Midbrain (tissue), 1 donor: ENCODE measurements around the gene ACER3.
"Not testable (repeated sequence)": the region's sequence is repeated elsewhere in the genome, so short reads cannot be mapped to it uniquely, and the experiment has no call there.

ENCODE experiments used
- DNase-seq: peaks from one replicate; lab custom pipeline; 2025; lab: John Stamatoyannopoulos, UW

Gene ACER3

DNA sequence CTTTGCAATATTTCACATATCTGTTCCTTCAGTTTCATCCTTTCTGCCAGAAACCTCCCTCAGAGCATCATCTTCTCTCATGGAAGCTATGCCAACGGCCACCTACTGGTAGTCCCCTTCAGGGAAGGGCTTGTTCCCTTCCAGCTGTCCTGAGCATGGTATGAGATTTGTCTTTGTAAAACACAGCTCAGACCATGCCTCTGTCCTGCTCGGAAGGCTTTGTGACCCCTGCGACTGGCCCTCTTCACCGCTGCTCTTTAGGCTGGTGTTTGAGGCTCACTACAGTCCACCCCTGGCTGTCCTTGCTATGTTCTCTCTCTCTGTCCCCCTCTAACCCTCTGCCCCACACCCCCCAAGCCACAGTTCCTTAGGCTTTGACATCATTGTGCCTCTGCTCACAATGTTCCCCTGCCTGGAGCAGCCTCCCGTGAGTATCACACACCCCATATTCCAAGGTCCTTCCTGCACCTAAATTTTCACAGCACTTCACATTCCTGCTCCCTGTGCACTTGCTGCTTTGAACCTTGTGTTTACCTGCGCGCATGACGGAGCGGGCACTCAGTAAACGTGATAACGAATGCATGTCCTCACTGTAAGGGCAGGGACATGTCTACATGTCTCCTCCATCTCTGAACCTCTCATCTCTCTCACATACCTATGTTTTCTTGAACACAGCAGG lies 24.0 kb upstream of the ACER3 start:
- no peak for DNase-seq

DNA sequence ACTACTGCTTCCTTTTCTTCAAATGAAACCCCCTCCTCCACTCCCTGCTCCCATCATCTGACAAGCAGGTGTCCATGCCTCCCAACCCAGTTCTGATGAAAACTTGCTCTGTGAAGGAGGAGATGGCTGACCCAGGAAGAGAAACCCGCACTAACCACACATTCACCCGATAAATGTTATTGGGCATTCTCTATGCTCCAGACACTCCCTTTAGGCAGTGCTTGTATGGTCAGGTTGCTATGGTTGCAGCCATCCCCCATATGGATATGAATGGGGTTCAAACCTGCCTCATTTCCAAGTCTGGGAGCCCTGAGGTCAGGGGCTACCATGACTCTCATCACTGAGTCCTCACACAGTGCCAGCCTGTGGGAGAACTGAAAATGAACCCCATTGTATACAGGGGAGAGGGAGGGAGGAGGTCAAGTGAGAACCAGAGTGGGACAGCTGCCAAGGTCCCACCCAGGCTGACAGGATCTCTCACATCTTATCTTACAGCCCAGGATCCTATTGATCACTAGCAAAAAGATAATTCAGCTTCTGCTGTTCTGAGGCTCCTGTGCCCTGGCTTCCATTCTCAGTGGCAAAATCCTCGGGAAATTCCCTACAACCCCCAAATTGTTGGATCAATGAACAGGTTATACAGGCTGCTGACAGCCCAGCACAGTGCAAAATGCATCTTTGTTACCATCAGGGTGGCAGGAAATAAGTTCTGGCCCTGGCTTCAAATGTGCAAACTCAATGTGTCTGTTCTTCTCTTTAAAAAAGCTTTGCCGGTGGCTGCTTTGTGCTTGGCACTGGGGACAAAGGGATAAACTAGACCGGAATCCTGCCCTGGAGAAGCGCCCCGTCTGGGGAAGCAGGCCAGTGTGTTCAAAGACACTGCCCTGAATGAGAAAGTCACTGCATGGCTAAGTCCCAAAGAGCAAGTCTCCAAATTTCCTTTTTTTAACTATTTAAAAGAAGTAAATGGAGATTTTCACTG lies 22.7 kb upstream of the ACER3 start:
- DNase-seq = peak; percentile 12

DNA sequence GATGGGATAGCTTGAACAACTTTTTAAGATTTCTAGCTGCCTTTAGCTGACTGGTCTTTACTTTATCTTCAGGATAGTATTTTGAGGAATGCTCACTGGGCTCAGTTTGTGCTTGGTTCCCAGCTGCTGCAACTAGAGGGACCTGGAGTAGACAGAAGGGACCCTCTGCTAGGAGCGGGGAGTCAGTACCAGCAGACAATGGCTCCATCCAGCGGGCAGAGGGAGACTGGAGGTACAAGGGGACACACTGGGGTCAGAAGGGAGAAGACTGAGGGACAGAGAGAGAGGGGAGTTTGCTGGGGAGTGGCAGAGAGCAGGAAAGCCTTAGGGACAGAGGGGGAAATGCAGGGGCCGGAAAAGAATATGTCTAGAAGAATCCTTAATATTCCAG lies 22.0 kb upstream of the ACER3 start:
- no peak for DNase-seq

DNA sequence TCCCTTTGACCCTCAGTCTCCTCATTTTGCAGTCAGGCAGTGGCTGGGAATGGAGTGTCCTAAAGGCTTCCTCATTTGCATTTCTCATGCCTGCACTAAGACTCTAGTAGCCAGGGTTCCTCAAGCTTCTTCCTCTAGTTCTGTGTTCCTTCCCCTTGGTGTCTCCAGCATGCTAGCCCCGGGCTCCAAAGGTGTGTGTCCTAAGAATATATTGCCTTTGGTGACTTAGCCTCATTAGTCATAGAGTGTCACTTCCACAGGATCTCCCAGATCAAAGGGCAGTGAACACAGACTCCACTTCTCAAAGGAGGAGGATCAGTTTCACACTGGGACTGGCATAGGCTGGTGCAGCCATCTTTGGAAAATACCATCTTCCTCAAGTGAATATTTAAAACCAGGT lies 21.4 kb upstream of the ACER3 start:
- DNase-seq = no peak

DNA sequence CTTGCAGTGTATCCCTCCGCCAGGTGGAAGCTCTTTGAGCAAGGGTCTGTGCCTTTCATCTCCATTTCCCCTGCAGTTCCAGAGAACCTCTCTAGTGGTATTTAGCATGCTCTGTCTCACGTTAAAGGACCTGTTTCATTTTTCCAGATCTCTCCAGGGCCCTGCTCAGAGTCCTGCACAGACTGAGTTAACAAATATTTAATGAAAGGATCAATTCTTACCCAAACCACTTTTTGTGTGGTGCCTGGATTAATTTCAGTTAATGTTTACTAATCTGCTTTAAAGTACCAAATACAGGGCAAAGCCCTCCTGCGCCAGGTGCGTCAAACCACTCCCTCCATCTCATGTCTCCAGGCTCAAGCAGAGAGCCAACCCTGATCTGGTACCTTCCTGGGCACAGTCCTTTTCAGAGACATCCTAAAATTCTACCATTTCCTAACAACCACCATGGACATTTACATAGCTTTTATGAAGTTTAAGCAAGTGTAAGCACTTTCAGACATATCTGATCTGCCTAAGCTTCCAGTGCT lies 18.7 kb upstream of the ACER3 start:
- no peak for DNase-seq

DNA sequence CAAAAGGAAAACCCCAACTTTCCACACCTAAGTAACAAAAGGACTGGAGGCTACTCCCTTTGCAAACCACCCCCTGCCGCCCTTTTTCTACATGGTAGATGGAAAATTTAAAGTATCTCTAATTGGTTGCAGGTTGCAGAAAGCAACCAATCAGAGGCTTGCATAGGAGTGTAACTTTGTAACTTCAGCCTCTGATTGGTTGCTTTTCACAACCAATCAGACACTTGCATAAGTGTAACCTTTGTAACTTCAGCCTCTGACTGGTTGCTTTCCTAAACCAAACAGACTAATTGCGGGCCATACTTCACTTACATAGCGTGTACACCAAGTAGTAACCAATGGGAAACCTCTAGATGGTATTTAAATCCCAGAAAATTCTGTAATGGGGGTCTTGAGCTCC lies 16.8 kb upstream of the ACER3 start:
- DNase-seq = no peak

DNA sequence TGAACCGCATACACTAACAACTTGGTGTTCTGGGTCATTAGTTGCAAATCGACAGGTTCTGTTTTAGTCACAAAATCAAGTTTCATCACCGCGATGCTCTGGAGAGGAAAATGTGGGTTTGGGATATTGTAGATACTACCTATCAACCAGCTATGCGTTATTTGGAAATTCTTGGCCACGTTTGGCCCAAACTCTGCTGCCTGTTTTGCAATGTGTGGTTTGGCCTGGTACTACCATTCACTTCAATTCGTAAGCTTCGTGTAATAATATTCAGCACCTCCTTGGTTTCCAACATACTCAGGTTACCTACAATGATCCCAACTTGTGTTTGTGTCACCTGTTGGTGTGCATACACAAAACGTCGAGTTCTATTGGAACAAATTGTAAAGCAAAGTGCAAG lies 16.2 kb upstream of the ACER3 start:
- no peak for DNase-seq

DNA sequence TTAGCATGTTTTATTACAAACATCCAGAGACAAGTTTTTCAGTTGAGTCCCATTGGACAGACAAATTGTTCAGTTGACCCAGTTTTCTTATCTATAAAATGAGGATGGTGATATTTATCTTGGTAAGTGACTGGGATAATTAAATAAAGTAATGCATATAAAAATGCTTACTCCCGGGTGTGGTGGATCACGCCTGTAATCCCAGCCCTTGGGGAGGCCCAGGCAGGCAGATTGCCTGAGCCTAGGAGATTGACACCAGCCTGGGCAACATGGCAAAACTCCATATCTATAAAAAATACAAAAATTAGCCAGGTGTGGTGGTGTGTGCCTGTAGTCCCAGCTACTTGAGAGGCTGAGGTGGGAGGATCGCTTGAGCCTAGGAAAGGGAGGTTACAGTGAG lies 15.6 kb upstream of the ACER3 start:
- no peak for DNase-seq

DNA sequence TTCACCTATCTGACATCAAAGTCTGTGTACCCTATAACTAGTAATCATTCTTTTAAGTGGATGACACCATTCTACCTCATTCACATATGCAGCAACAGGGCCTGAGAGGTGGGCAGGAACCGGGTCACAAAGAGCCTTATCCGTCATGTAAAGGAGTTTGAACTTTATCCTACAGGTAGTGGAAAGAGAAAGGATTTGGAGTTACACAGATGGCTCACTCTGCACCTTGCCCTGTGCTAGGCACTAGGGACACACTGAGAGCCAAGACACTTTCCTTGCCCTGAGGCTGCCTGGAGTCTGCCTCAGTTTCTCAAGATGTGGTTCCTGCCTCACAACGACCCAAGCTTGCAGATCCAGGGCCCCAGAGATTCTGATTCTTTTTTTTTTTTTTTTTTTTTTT lies 14.3 kb upstream of the ACER3 start:
- DNase-seq = no peak

DNA sequence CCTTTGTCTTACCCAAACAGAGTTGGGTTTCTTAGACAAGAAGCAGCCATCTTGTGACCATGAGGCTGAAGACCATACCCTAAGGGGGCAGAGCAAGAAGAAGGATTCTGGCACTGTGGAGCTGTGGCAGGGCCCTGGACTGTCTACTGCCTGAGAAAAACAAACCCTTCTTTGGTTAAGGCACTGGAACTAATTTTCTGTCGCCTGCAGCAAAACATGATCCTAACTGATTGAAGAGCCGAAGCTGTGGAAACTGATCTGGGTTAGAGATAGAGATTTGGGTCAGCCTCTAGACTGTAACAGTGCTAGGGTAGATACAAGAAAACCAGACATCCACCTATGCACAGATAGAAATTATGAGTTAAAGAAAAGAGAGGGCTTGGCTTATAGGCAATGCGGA lies 11.3 kb upstream of the ACER3 start:
- DNase-seq = no peak

DNA sequence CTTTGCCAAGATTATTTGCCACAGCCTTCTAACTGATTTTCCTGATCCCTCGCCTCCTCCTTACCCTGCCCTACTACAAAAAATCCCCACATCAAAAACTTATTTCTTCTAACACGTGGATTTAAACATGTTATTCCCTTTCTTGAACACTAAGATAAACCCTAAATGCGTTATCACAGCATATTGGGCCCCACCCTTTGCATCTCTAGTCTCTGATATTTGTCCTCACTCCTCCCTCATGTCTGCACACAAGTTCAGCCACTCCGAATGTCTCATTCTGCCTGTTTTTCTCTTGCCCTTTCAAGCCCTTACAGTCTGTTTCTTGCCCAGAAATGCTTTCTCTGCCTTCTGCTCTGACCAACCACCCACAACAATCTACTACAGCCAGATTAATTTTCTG lies 10.6 kb upstream of the ACER3 start:
- no peak for DNase-seq

DNA sequence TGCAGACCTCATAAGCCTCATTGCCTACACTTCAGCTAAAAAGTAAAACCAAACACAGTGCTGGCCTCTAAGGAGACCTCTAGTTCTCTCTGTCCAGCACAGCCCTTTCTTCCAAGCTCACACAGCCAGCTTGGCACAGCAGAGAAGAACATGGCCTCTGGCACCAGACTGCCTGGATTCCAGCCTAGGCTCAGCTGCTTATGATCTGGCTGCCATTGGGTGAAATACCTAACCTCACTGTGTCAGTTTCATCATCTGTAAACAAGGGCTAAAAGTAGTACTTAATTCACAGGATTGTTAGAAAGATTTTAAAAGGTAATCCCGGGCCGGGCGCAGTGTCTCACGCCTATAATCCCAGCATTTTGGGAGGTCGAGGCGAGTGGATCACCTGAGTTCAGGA lies 9.9 kb upstream of the ACER3 start:
- DNase-seq = peak; percentile 15

DNA sequence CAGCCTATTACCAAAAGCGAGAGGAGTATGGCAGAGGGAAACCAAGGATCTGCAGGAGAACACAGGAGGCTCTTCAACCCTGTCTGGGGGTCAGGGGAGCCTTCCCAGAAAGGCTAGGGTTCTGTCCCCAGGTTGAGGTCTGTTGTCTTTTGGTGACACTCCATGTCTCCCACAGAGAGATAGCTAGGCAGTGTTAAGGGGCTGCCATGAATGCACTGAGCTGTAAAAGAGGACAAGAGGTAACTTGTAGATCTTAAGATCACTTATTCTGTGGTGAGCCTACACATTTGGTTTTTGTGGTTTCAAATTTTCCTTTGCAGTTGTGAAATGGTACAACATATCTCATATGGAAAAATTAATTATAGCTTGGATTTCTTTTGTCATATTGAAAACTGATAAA lies 6.0 kb upstream of the ACER3 start:
- no peak for DNase-seq

DNA sequence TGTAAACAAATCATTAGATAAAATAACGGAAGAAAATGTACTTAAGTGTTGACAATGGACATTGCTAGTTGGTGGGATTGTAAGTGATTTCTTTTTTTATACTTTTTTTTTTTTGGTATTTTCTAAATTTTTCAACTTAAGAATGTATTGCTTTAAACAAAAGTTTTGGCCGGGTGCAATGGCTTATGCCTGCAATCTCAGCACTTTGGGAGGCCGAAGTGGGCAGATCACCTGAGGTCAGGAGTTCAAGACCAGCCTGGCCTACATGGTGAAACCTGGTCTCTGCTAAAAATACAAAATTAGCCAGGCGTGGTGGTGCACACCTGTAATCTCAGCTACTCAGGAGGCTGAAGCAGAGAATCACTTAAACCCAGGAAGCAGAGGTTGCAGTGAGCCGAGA lies 5.0 kb upstream of the ACER3 start:
- DNase-seq = not testable (repeated sequence)

DNA sequence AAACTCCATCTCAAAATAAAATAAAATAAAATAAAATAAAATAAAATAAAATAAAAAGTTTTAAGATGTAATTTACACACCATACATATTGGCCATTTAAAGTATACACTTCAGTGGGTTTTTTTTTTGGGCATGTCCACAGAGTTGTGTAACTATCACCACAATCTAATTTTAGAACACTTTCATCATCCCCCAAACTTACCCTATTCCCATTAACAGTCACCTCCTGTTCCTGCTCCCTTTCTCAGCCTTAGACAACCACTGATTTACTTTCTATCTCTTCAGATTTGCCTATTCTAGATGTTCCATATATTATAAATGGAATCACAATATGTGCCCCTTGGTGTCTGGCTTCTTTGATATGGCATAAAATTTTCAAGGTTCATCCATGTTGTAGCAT lies 4.6 kb upstream of the ACER3 start:
- no peak for DNase-seq

DNA sequence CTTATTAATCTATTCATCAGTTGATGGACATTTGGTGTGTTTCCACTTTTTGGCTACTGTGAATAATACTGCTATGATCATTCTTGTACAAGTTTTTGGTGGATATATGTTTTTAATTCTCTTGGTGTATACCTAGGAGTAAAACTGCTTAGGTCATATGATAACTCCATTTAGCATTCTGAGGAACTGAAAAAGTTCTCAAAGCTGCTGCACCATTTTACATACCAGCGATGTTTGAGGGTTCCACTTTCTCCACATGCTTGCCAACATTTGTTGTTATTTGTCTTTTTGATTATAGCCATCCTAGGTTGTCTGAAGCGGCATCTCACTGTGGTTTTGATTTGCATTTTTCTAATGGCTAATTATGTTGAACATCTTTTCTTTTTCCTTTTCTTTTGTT lies 4.1 kb upstream of the ACER3 start:
- no peak for DNase-seq

DNA sequence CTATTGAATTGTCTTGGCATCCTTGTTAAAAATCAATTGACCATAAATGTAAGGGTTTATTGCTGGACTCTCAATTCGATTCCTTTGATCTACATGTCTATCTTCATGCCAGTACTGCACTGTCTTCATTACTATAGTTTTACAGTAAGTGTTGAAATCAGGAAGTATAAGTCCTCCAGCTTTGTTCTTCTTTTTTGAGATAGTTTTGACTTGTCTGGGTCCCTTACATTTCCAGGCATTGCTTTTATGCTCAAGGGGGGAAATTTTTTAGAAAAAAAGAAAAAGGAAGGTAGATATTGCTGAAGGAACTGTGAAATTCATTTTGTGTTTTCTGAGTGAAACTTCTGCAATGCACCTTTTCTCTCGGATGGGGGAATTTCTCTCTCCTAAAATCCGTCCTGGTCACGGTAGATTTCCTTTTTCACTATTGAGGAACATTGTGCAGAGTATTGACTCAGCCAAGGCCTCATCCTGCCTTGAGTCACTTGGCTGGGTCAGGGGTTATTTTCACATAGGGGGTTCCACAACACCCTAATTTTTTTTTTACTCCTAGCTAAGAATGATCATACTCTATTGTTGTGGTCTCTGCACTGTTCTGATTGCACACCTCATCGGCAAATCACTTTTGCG lies 2.8 kb upstream of the ACER3 start:
- DNase-seq = no peak

DNA sequence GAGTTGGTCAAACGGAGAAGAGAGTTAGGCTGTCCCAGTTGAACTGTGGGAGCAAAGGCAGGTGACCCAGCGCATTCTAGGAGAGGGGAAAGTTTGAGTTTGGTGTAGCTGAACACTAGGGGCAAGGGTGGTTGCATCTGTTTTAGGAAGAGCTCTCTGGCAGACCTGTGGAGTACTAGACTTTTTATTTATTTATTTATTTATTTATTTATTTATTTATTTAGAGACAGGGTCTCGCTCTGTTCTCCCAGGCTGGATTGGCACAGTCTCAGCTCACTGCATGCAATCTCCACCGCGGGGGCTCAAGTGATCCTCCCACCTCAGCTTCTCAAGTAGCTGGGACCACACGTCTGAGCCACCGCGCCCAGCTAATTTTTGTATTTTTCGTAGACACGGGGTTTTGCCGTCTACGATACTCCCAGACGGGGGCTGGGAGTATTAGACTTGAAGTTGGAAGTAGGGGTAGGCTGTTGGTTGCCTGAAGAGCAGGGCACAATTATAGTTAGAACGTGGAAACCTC lies 950 bp upstream of the ACER3 start:
- no peak for DNase-seq

DNA sequence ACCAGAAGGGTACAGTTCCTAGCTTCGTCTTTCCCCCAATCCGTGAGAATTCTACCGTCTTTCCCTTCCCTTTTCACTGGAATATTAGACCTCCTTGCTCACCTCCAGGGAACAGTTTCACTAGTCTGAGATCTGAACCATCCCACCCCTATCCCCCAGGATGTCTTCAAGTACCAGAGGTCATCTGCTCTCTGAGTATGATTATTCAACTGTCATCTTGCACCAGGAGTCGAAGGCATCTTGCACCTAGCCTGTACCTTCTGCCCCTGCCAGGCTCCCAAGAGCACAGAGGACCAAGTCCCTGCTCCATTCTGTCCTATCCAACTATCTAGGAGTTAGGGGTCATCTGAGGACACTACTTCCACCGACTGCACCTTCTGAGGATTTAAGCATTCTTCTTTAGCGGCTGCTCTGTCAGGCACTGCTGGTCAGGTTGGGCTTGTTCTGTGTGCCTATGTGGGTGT lies 804 bp downstream of the ACER3 start:
- peak; percentile 17 for DNase-seq

DNA sequence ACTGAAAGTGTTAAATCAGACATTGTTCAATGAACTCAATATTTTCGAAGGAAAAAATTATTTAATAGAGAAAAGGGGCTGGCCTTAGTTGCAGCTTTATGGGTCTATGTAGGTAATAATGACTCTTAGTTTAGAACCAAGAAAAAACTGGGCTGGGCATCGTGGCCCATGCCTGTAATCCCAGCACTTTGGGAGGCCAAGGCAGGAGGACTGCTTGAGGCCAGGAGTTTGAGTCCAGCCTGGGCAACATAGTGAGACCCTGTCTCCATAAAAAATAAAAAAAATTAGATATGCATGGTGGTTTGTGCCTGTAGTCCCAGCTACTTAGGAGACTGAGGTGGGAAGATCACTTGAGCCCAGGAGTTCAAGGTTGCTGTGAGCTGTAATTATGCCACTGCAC lies 2.1 kb downstream of the ACER3 start:
- DNase-seq = not testable (repeated sequence)

DNA sequence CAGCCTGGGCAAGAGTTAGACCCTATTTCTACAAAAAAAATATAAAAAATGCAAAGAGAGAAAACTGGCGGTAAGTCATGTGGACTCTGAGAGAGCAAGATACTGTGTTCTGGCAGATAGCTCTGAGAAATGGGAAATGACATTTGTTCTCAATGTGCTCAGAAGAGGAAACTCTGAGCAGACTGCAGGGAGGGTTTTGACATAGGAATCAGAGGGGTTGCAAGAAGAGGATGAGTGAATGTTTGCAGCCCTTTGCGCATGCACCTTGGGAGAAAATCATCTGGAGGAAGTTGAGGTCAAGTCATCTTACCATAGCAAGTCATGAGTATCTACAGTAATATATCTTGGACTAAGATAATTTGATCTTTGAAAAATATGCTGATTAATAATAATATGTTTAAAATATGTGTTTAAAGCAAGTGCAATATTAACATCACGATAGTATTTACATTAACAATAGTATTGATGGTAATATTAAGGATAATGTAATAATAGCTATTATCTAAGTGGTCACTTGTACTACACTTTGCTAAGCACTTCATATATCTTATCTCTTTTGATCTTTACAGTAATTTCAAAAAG lies 2.6 kb downstream of the ACER3 start:
- peak; percentile 14 for DNase-seq
